Measurements from ENCODE around the gene CYP24A1. TPM values are rescaled to one million over a fixed set of nuclear protein-coding genes. Genes with fewer than 3 reads are reported as not detected.
A peak's percentile ranks its signal among the peaks of the same experiment; 100 is the strongest.

Gene CYP24A1
- total and polyA plus RNA-seq, 2 of the 13 experiments (the other 11 are each of a cell fraction or from before 2014, with no cell fraction given): 9.4 to 32.7 TPM

GRCh38 chr20:54203281-54203680, 29.5 kb upstream of the CYP24A1 start (continued):
- TF ChIP-seq DZIP1 (CRISPR knock-in tag; IDR thresholded peaks at IDR 0.05): no peak
- TF ChIP-seq NR3C1 (CRISPR knock-in tag; IDR thresholded peaks at IDR 0.05): no peak

GRCh38 chr20:54201268-54201846, 27.6 kb upstream of the CYP24A1 start:
- FAIRE-seq (no peak), ATAC-seq (no peak), DNase-seq (ENCODE audit: low spot score) (no peak)
- no peak overlapping the region for H2AFZ ChIP-seq (ENCODE audit: low read length)
- H4K20me1 ChIP-seq (ENCODE audit: insufficient read depth, low read length): no peaks in the 10 kb centered on the region
- H3K36me3 ChIP-seq (replicated peaks in 1 of 2; ENCODE audit: control insufficient read depth in 1 of 2, insufficient read depth in 2 of 2, low read length in 2 of 2): no peaks in the 10 kb centered on the region
- no TSS peak for BruUV-seq (replicated peaks)
- TF ChIP-seq MAFK (conservative IDR thresholded peaks at IDR 0.05 in 1 of 2, IDR thresholded peaks at IDR 0.05 in 1 of 2; ENCODE audit: low read length in 2 of 2) (peak; percentile 69 to 81), MAFF (IDR thresholded peaks at IDR 0.05; ENCODE audit: low read depth, low read length) (peak; percentile 69), CTCF (CRISPR knock-in tag; IDR thresholded peaks at IDR 0.05) (peak; percentile 28), ZBTB7B (CRISPR knock-in tag; IDR thresholded peaks at IDR 0.05) (no peak), PBX2 (CRISPR knock-in tag; IDR thresholded peaks at IDR 0.05) (no peak)
- peaks cover 0 to 14% of the 10 kb centered on the region in 2 experiments; a peak in 1 of 5 replicates for H3K27me3 ChIP-seq (ENCODE audit: control insufficient read depth in 1 of 2, insufficient read depth in 2 of 2, low read length in 2 of 2)
- no peak overlapping the region for H3K4me2 ChIP-seq (ENCODE audit: low read depth, low read length)
- 40% methylated on average over 4 of the region's 4 CpGs for WGBS (ENCODE audit: low lambda C conversion rate)
- H3K4me1 ChIP-seq (ENCODE audit: insufficient read depth, low read length): peaks cover 41% of the 10 kb centered on the region
- no peak overlapping the region for H3K27ac ChIP-seq (ENCODE audit: extremely low read length, insufficient read depth, low read length)
- intact Hi-C loops (cut with micrococcal nuclease; ENCODE audit: unreplicated experiment): no loop called here
- ChIA-PET POLR2A (no interaction called here), CTCF (ENCODE audit: low intra/inter-chr PET ratio, low total read pairs) (interaction anchor here (0.5 to 8.3 kb wide), 2 partner anchors 105 to 286 kb away, joined by 3 to 358 read pairs; no protein-coding TSS in a partner anchor)
- no peak overlapping the region for H3K9ac ChIP-seq (ENCODE audit: insufficient read depth, low read depth, low read length)
- H3K79me2 ChIP-seq (ENCODE audit: insufficient read depth, low read length): no peaks in the 10 kb centered on the region
- in situ Hi-C loops (cut with HindIII; ENCODE audit: extremely low pct_ligation_motif_present, low pct_unique_long_range_greater_than_20kb): loop anchor here (10.0 to 25.0 kb wide), 2 partner anchors 627 to 1114 kb away; no protein-coding TSS in a partner anchor
- no peak overlapping the region for H3K4me3 ChIP-seq (replicated peaks in 1 of 3; ENCODE audit: insufficient read depth in 1 of 3, low read depth in 2 of 3, low read length in 3 of 3)
- H3K9me3 ChIP-seq (ENCODE audit: low read length): no peaks in the 10 kb centered on the region
